SK-N-SH (cell line): Measurements from ENCODE around the gene POLD3. TPM values are rescaled to one million over a fixed set of nuclear protein-coding genes. Genes with fewer than 3 reads are reported as not detected.
A peak's percentile ranks its signal among the peaks of the same experiment; 100 is the strongest.

Source experiments
- CTCF ChIA-PET: fragments of 300-600, 350-600 bp; formaldehyde crosslinking; extraction: SDS; loops from one replicate; lab custom pipeline; 2021; lab: Yijun Ruan, JAX
- POLR2A ChIA-PET: fragments of 350-600 bp; sonication (Branson Sonifier 250); formaldehyde crosslinking; extraction: SDS; loops from one replicate; lab custom pipeline; 2020; ENCODE audit warnings: antibody characterized with exemption, inconsistent platforms; lab: Yijun Ruan, JAX
- DNase-seq: peaks from one replicate; pipeline ENCODE4 v3.0.0; 2012
- H2AFZ ChIP-seq: fragments of 200-600 bp; sonication (generic); 2 replicates; pipeline ENCODE4 v1.8.1; 2016; ENCODE audit warnings: antibody characterized with exemption, mild to moderate bottlenecking, low read depth
- H3F3A ChIP-seq: fragments of 200-600 bp; sonication (generic); replicated peaks from 2 replicates; pipeline ENCODE3; 2016; ENCODE audit warnings: antibody characterized with exemption, mild to moderate bottlenecking; ENCODE audit not compliant: insufficient read depth
- H3K27ac ChIP-seq, 2 experiments: fragments of 200-500 bp in 1 of 2; fragments of 200-600 bp in 1 of 2; sonication (Bioruptor generic) in 1 of 2; sonication (generic), shearing (Covaris generic) in 1 of 2; 2 replicates each; pipeline versions ENCODE4 v1.5.1 to v1.6.1; 2014 to 2016; ENCODE audit warnings: low read depth in 2 of 2, inconsistent platforms in 1 of 2, low read length in 1 of 2, mild to moderate bottlenecking in 1 of 2, mixed read lengths in 1 of 2
- H3K27me3 ChIP-seq: fragments of 200-600 bp; sonication (generic), shearing (Covaris generic); 2 replicates; pipeline ENCODE4 v1.6.1; 2016; ENCODE audit warnings: mixed run types; ENCODE audit not compliant: insufficient read depth
- H3K36me3 ChIP-seq, 2 experiments: fragments of 200-500 bp in 1 of 2; fragments of 200-600 bp in 1 of 2; sonication (Bioruptor generic) in 1 of 2; sonication (generic) in 1 of 2; replicated peaks in 1 of 2; 2 replicates each; pipeline versions ENCODE3 to v1.5.1; 2014 to 2016; ENCODE audit warnings: low read length in 1 of 2, mild to moderate bottlenecking in 1 of 2; ENCODE audit not compliant: insufficient read depth in 2 of 2, control insufficient read depth in 1 of 2
- H3K4me1 ChIP-seq, 2 experiments: fragments of 200-500 bp in 1 of 2; fragments of 200-600 bp in 1 of 2; sonication (Bioruptor generic) in 1 of 2; sonication (generic), shearing (Covaris generic) in 1 of 2; 2 replicates each; pipeline versions ENCODE4 v1.5.1 to v1.6.1; 2014 to 2016; ENCODE audit warnings: low read depth in 1 of 2, low read length in 1 of 2, mixed run types in 1 of 2; ENCODE audit not compliant: insufficient read depth in 2 of 2, control insufficient read depth in 1 of 2
- H3K4me2 ChIP-seq: fragments of 200-600 bp; sonication (generic), shearing (Covaris generic); 2 replicates; pipeline ENCODE4 v1.6.1; 2017; ENCODE audit warnings: mixed run types
- H3K4me3 ChIP-seq, 2 experiments: fragments of 200-500 bp in 1 of 2; fragments of 200-600 bp in 1 of 2; sonication (Bioruptor generic) in 1 of 2; sonication (generic), shearing (Covaris generic) in 1 of 2; 2 replicates each; pipeline versions ENCODE4 v1.5.1 to v1.8.1; 2014 to 2016; ENCODE audit warnings: low read depth in 2 of 2, inconsistent platforms in 1 of 2, low read length in 1 of 2, mild to moderate bottlenecking in 1 of 2, mixed read lengths in 1 of 2, moderate library complexity in 1 of 2
- H3K79me2 ChIP-seq: fragments of 200-600 bp; sonication (generic); 2 replicates; pipeline ENCODE4 v1.8.1; 2017; ENCODE audit warnings: mild to moderate bottlenecking; ENCODE audit not compliant: insufficient read depth
- H3K9ac ChIP-seq: fragments of 200-600 bp; sonication (generic); 2 replicates; pipeline ENCODE4 v1.6.1; 2017; ENCODE audit warnings: mixed run types
- H3K9me2 ChIP-seq: fragments of 200-600 bp; sonication (generic); 2 replicates; pipeline ENCODE4 v1.6.1; 2017; ENCODE audit warnings: mixed run types
- H3K9me3 ChIP-seq: fragments of 200-600 bp; sonication (generic); 2 replicates; pipeline ENCODE4 v1.6.1; 2017; ENCODE audit warnings: mixed run types, mild to moderate bottlenecking, moderate library complexity
- H4K20me1 ChIP-seq: fragments of 200-600 bp; sonication (generic); 2 replicates; pipeline ENCODE4 v1.6.1; 2017; ENCODE audit warnings: mild to moderate bottlenecking, mixed run types; ENCODE audit not compliant: insufficient read depth
- CHD2 ChIP-seq: fragments of 150-350 bp; IDR thresholded peaks from 2 replicates; pipeline ENCODE4 v1.6.1; 2018; ENCODE audit warnings: low read length; ENCODE audit not compliant: partially characterized antibody
- ELF1 ChIP-seq: IDR thresholded peaks from 2 replicates; pipeline ENCODE4 v1.4.0; 2012
- EP300 ChIP-seq, 2 experiments: IDR thresholded peaks; 2 replicates each; pipeline versions ENCODE4 v1.4.0 to v1.6.1; 2012; ENCODE audit warnings: borderline replicate concordance in 1 of 2, low read depth in 1 of 2, low read length in 1 of 2
- EZH2phosphoT487 ChIP-seq: fragments of 200-600 bp; sonication (generic); IDR thresholded peaks from 2 replicates; pipeline ENCODE4 v1.6.1; 2017; ENCODE audit warnings: low read depth, mixed run types, mild to moderate bottlenecking, antibody characterized with exemption, moderate library complexity, borderline replicate concordance
- FOXM1 ChIP-seq: IDR thresholded peaks from 2 replicates; pipeline ENCODE4 v1.4.0; 2012; ENCODE audit warnings: low read depth, mild to moderate bottlenecking
- GABPA ChIP-seq: IDR thresholded peaks from 2 replicates; pipeline ENCODE4 v1.4.0; 2012; ENCODE audit warnings: low read depth, mild to moderate bottlenecking
- GATA2 ChIP-seq: sonication (generic); formaldehyde crosslinking; IDR thresholded peaks from 2 replicates; pipeline ENCODE4 v1.5.0; 2020; ENCODE audit warnings: mild to moderate bottlenecking, missing genetic modification reagents
- MXI1 ChIP-seq: IDR thresholded peaks from 2 replicates; pipeline ENCODE4 v1.6.1; 2012; ENCODE audit warnings: mild to moderate bottlenecking, low read depth, low read length, improper control_type of control experiment
- NFIC ChIP-seq: IDR thresholded peaks from 2 replicates; pipeline ENCODE4 v1.4.0; 2012; ENCODE audit warnings: borderline replicate concordance
- NRF1 ChIP-seq: IDR thresholded peaks from 2 replicates; pipeline ENCODE4 v1.6.1; 2012; ENCODE audit warnings: low read depth, mild to moderate bottlenecking, low read length
- POLR2AphosphoS5 ChIP-seq: IDR thresholded peaks from 2 replicates; pipeline ENCODE4 v1.6.1; 2012; ENCODE audit warnings: low read depth, low read length
- RCOR1 ChIP-seq: fragments of 150-350 bp; IDR thresholded peaks from 2 replicates; pipeline ENCODE4 v1.6.1; 2017; ENCODE audit warnings: antibody characterized with exemption, low read length
- RXRA ChIP-seq: IDR thresholded peaks from 2 replicates; pipeline ENCODE4 v1.4.0; 2012; ENCODE audit warnings: low read depth, mild to moderate bottlenecking, borderline replicate concordance
- TCF12 ChIP-seq: IDR thresholded peaks from 2 replicates; pipeline ENCODE4 v1.4.0; 2012
- TEAD4 ChIP-seq: IDR thresholded peaks from 2 replicates; pipeline ENCODE4 v1.4.0; 2012; ENCODE audit warnings: mild to moderate bottlenecking, borderline replicate concordance; ENCODE audit not compliant: insufficient read depth
- USF2 ChIP-seq: fragments of 150-350 bp; IDR thresholded peaks from 2 replicates; pipeline ENCODE4 v1.6.1; 2017; ENCODE audit warnings: antibody characterized with exemption, low read length, low read depth, borderline replicate concordance
- WGBS: methylation state at CpG from one replicate; pipeline ENCODE4 v1.1.6; 2017; ENCODE audit warnings: low lambda C conversion rate; 5-methylcytosine and 5-hydroxymethylcytosine counted together
- polyA plus RNA-seq, 3 experiments: library from polyadenylated mRNA; depleted of rRNA; stranded (reverse); fragments of >200 nt; gene quantifications; 2 replicates each; pipeline ENCODE4 v1.2.3, GENCODE V29; 2012
- TF ChIP-seq, protein P1 (sequence below): IDR thresholded peaks from 2 replicates; pipeline ENCODE4; 2012
- TF ChIP-seq, protein P2 (sequence below): fragments of 200-600 bp; sonication (generic); IDR thresholded peaks from 2 replicates; pipeline ENCODE4 v1.6.1; 2017; ENCODE audit warnings: antibody characterized with exemption, mild to moderate bottlenecking, moderate library complexity
- TF ChIP-seq, protein P3 (sequence below): fragments of 150-350 bp; IDR thresholded peaks from 2 replicates; pipeline ENCODE4 v1.6.1; 2016; ENCODE audit warnings: mild to moderate bottlenecking, low read depth, low read length
- TF ChIP-seq, protein P4 (sequence below): IDR thresholded peaks from 2 replicates; pipeline ENCODE4 v1.4.0; 2012; ENCODE audit warnings: low read depth

Gene POLD3, protein sequence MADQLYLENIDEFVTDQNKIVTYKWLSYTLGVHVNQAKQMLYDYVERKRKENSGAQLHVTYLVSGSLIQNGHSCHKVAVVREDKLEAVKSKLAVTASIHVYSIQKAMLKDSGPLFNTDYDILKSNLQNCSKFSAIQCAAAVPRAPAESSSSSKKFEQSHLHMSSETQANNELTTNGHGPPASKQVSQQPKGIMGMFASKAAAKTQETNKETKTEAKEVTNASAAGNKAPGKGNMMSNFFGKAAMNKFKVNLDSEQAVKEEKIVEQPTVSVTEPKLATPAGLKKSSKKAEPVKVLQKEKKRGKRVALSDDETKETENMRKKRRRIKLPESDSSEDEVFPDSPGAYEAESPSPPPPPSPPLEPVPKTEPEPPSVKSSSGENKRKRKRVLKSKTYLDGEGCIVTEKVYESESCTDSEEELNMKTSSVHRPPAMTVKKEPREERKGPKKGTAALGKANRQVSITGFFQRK
- polyA plus RNA-seq (2012; rRNA removed) = 7.9 and 9.5 TPM in 2 replicates
- polyA plus RNA-seq (2012; cell fraction: cytosol; rRNA removed) = 7.9 and 8.5 TPM in 2 replicates
- 9.3 and 13.1 TPM in 2 replicates for polyA plus RNA-seq (2012; cell fraction: nucleus; rRNA removed)

GRCh38 chr11:74592441-74593362 is at the start of gene POLD3:
Gene POLD3, plus strand, starts transcription at chr11:74592582. Its CDS starts 77 bp downstream, at chr11:74592659.
- Histone ChIP-seq H3F3A (no peaks in the 10 kb centered on the region), H3K9ac (peak within 1 kb of the TSS; percentile 97), H3K4me1 (no peaks in the 10 kb centered on the region; a peak in 2 of 4 replicates), H3K79me2 (peaks cover 36% of the 10 kb centered on the region), H3K9me2 (no peaks in the 10 kb centered on the region), H3K36me3 (peaks cover 0 to 23% of the 10 kb centered on the region in 2 experiments), H3K4me2 (peak within 1 kb of the TSS; percentile 93), H3K9me3 (no peaks in the 10 kb centered on the region), H3K4me3 (peak within 1 kb of the TSS; percentile 81 to 100), H2AFZ (peak within 1 kb of the TSS; percentile 94), H3K27me3 (no peaks in the 10 kb centered on the region), H3K27ac (peak within 1 kb of the TSS; percentile 78 to 79), H4K20me1 (no peaks in the 10 kb centered on the region)
- WGBS = 0% methylated on average over 29 of the region's 63 CpGs
- ChIA-PET CTCF (interaction anchor here (0.9 to 2.6 kb wide), 7 partner anchors 11 to 139 kb away, joined by 3 to 13 read pairs (median 3); no protein-coding TSS in a partner anchor), POLR2A (interaction anchor here (1.1 to 1.6 kb wide), 3 partner anchors 15 to 99 kb away, joined by 3 to 6 read pairs (median 3); partner anchors contain the start of gene LIPT2)
- DNase-seq = peak; percentile 92
- peak; percentile 50; the same call in 1 of the 2 replicates for TF ChIP-seq GABPA
- TF ChIP-seq USF2 = no peak
- TF ChIP-seq POLR2AphosphoS5 = peak; percentile 60; the same call in 1 of the 2 replicates
- TF ChIP-seq, protein P1, sequence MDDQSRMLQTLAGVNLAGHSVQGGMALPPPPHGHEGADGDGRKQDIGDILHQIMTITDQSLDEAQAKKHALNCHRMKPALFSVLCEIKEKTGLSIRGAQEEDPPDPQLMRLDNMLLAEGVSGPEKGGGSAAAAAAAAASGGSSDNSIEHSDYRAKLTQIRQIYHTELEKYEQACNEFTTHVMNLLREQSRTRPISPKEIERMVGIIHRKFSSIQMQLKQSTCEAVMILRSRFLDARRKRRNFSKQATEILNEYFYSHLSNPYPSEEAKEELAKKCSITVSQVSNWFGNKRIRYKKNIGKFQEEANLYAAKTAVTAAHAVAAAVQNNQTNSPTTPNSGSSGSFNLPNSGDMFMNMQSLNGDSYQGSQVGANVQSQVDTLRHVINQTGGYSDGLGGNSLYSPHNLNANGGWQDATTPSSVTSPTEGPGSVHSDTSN = peak; percentile 23; the same call in 1 of the 2 replicates
- peak; percentile 85 for TF ChIP-seq MXI1
- TF ChIP-seq RXRA = no peak
- no peak for TF ChIP-seq GATA2 (CRISPR knock-in tag)
- TF ChIP-seq, protein P2, sequence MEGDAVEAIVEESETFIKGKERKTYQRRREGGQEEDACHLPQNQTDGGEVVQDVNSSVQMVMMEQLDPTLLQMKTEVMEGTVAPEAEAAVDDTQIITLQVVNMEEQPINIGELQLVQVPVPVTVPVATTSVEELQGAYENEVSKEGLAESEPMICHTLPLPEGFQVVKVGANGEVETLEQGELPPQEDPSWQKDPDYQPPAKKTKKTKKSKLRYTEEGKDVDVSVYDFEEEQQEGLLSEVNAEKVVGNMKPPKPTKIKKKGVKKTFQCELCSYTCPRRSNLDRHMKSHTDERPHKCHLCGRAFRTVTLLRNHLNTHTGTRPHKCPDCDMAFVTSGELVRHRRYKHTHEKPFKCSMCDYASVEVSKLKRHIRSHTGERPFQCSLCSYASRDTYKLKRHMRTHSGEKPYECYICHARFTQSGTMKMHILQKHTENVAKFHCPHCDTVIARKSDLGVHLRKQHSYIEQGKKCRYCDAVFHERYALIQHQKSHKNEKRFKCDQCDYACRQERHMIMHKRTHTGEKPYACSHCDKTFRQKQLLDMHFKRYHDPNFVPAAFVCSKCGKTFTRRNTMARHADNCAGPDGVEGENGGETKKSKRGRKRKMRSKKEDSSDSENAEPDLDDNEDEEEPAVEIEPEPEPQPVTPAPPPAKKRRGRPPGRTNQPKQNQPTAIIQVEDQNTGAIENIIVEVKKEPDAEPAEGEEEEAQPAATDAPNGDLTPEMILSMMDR = no peak
- no peak for TF ChIP-seq NRF1
- TF ChIP-seq RCOR1 = no peak
- peak; percentile 75 for TF ChIP-seq CHD2
- TF ChIP-seq, protein P3, sequence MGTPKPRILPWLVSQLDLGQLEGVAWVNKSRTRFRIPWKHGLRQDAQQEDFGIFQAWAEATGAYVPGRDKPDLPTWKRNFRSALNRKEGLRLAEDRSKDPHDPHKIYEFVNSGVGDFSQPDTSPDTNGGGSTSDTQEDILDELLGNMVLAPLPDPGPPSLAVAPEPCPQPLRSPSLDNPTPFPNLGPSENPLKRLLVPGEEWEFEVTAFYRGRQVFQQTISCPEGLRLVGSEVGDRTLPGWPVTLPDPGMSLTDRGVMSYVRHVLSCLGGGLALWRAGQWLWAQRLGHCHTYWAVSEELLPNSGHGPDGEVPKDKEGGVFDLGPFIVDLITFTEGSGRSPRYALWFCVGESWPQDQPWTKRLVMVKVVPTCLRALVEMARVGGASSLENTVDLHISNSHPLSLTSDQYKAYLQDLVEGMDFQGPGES = no peak
- TF ChIP-seq ELF1 = peak; percentile 68; the same call in 1 of the 2 replicates
- no peak for TF ChIP-seq EZH2phosphoT487
- TF ChIP-seq FOXM1 = no peak
- TF ChIP-seq NFIC = no peak
- no peak for TF ChIP-seq TEAD4
- TF ChIP-seq, protein P4, sequence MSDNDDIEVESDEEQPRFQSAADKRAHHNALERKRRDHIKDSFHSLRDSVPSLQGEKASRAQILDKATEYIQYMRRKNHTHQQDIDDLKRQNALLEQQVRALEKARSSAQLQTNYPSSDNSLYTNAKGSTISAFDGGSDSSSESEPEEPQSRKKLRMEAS = peak; percentile 83
- peak; percentile 6 to 26; a peak in 1 of 4 replicates for TF ChIP-seq EP300 (IDR thresholded peaks at IDR 0.05; ENCODE audit: borderline replicate concordance in 1 of 2, low read depth in 1 of 2, low read length in 1 of 2)
- peak; percentile 41; the same call in 1 of the 2 replicates for TF ChIP-seq TCF12
